Suprapubic skin (tissue), 4 donors: ENCODE results near the gene C6orf120. TPM values are rescaled to one million over a fixed set of nuclear protein-coding genes. Genes with fewer than 3 reads are reported as not detected.
A peak's percentile ranks its signal among the peaks of the same experiment; 100 is the strongest.

Experiments used
- DNase-seq, 2 donors: peaks; one replicate each; pipeline ENCODE4 v3.0.0-alpha.2; 2019; ENCODE audit warnings: low spot score in 2 of 2
- H3K27ac ChIP-seq: fragments of 200-600 bp; sonication (generic); one replicate; pipeline ENCODE4 v1.5.1; 2019
- H3K27me3 ChIP-seq: fragments of 200-600 bp; sonication (generic); one replicate; pipeline ENCODE4 v1.5.1; 2019
- H3K36me3 ChIP-seq: fragments of 200-600 bp; sonication (generic); one replicate; pipeline ENCODE4 v1.5.1; 2019
- H3K4me1 ChIP-seq: fragments of 200-600 bp; sonication (generic); one replicate; pipeline ENCODE4 v1.5.1; 2019
- H3K4me3 ChIP-seq: fragments of 200-600 bp; sonication (generic); one replicate; pipeline ENCODE4 v1.5.1; 2019; ENCODE audit warnings: mild to moderate bottlenecking
- H3K9me3 ChIP-seq: fragments of 200-600 bp; sonication (generic); one replicate; pipeline ENCODE4 v1.5.1; 2019
- EP300 ChIP-seq: sonication (generic); formaldehyde crosslinking; IDR thresholded peaks from one replicate; pipeline ENCODE4 v1.6.1; 2017; ENCODE audit warnings: antibody characterized with exemption
- POLR2A ChIP-seq, 2 donors: fragments of 450-650 bp; IDR thresholded peaks; one replicate each; pipeline ENCODE4 v1.6.1; 2017; ENCODE audit warnings: antibody characterized with exemption in 2 of 2, mild to moderate bottlenecking in 2 of 2, moderate library complexity in 2 of 2
- POLR2AphosphoS5 ChIP-seq, 3 donors: sonication (generic); formaldehyde crosslinking; IDR thresholded peaks; one replicate each; pipeline ENCODE4 v1.6.1; 2017; ENCODE audit warnings: antibody characterized with exemption in 3 of 3
- WGBS: methylation state at CpG from one replicate; pipeline ENCODE4 v1.1.5; 2018; 5-methylcytosine and 5-hydroxymethylcytosine counted together
- total RNA-seq, 4 donors: library from RNA; depleted of rRNA; stranded (reverse); fragments of >200 nt; gene quantifications; one replicate each; pipeline ENCODE4 v1.1.0, GENCODE V29; 2016
- TF ChIP-seq, protein P1 (sequence below), 2 donors: fragments of 200-600 bp in 1 of 2; fragments of 450-650 bp in 1 of 2; sonication (generic) in 1 of 2; IDR thresholded peaks; one replicate each; pipeline ENCODE4 v1.5.1; 2016 to 2019; ENCODE audit warnings: antibody characterized with exemption in 2 of 2, mild to moderate bottlenecking in 1 of 2, moderate library complexity in 1 of 2

C6orf120 gene
- 10 to 100 TPM; 19.4 to 23.1 (median 20.1) TPM for total RNA-seq

DNA sequence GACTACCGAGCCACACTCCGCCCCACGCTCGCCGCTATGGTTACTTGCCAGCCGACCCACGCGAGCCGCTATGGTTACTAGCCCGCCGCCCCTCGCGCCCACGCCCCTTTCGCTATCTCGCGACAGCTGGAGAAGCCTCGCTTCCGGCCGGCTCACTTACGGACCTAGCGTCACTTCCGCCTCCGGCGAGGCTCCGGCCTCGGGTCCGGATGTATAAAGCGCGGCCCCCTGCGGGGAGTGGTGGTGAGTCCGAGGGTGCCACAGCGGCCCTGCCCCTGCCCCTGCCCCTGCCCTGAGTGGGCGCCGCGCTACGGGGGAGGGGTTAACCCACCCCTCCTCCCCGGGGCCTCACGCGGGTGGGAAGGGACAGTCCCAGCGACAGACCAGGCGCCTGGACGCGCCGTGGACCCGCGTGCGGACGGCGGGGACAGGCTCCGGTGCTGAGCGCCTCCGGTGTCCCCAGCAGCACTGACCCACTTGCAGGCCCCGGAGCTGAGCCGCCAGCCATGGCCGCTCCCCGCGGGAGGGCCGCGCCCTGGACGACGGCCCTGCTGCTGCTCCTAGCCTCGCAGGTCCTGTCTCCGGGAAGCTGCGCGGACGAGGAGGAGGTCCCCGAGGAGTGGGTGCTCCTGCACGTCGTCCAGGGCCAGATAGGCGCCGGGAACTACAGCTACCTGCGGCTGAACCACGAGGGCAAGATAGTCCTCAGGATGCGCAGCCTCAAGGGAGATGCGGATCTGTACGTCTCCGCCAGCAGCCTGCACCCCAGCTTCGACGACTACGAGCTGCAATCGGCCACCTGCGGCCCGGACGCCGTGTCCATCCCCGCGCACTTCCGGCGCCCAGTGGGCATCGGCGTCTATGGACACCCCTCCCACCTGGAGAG is at the start of gene C6orf120, which contains the start of gene WDR27:
Gene C6orf120 (plus strand): TSS at position 173 of the 886 bp plus-strand sequence. CDS start 334 bp downstream, at position 507.
Gene WDR27 (minus strand): TSS at position 76 of the 886 bp plus-strand sequence. CDS start 13,024 bp downstream, outside the sequence.
- 0% methylated on average over 11 of the region's 92 CpGs for WGBS
- no peaks in the 10 kb centered on the region for H3K36me3 ChIP-seq
- H3K9me3 ChIP-seq, result no peaks in the 10 kb centered on the region
- TF ChIP-seq EP300 (no peak), POLR2AphosphoS5 (IDR thresholded peaks at IDR 0.05) (peak; percentile 86 to 96 (median 87)), POLR2A (IDR thresholded peaks at IDR 0.05) (peak; percentile 80 to 94)
- TF ChIP-seq, protein P1, sequence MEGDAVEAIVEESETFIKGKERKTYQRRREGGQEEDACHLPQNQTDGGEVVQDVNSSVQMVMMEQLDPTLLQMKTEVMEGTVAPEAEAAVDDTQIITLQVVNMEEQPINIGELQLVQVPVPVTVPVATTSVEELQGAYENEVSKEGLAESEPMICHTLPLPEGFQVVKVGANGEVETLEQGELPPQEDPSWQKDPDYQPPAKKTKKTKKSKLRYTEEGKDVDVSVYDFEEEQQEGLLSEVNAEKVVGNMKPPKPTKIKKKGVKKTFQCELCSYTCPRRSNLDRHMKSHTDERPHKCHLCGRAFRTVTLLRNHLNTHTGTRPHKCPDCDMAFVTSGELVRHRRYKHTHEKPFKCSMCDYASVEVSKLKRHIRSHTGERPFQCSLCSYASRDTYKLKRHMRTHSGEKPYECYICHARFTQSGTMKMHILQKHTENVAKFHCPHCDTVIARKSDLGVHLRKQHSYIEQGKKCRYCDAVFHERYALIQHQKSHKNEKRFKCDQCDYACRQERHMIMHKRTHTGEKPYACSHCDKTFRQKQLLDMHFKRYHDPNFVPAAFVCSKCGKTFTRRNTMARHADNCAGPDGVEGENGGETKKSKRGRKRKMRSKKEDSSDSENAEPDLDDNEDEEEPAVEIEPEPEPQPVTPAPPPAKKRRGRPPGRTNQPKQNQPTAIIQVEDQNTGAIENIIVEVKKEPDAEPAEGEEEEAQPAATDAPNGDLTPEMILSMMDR (IDR thresholded peaks at IDR 0.05), result no peak
- H3K27me3 ChIP-seq, result no peaks in the 10 kb centered on the region
- peak; percentile 98 for DNase-seq
- peak within 1 kb of the TSS; percentile 91 for H3K27ac ChIP-seq
- H3K4me3 ChIP-seq, result peak within 1 kb of the TSS; percentile 80
- peaks cover 46% of the 10 kb centered on the region for H3K4me1 ChIP-seq

DNA sequence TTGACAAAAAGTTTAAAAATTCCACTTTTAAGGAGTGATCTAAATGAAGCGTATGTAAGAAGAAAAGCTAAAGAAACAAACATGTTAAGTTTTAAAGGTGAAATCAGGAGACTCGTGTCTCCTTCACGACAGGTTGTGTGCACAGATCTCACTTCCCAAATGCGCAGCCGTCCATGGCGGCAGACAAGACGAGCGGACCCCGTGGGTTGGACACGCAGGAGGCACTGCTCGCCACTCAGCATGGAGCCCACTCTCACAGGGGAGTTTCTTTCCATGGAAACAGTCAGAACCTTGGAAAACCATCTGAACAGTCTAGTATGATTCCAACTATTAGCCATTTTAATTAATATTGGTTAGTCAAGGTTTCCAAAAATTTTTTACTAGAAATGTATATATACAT is 49.0 kb upstream of the C6orf120 start:
- Histone ChIP-seq H3K27ac (no peak overlapping the region), H3K4me3 (no peak overlapping the region), H3K27me3 (no peaks in the 10 kb centered on the region), H3K36me3 (peaks cover 15% of the 10 kb centered on the region), H3K4me1 (peaks cover 12% of the 10 kb centered on the region), H3K9me3 (no peaks in the 10 kb centered on the region)
- TF ChIP-seq, protein P1 (IDR thresholded peaks at IDR 0.05), result no peak
- no peak for TF ChIP-seq EP300
- no peak for TF ChIP-seq POLR2AphosphoS5 (IDR thresholded peaks at IDR 0.05)
- no peak for TF ChIP-seq POLR2A (IDR thresholded peaks at IDR 0.05)
- DNase-seq, result no peak
- 96% methylated on average over 11 of the region's 11 CpGs for WGBS

DNA sequence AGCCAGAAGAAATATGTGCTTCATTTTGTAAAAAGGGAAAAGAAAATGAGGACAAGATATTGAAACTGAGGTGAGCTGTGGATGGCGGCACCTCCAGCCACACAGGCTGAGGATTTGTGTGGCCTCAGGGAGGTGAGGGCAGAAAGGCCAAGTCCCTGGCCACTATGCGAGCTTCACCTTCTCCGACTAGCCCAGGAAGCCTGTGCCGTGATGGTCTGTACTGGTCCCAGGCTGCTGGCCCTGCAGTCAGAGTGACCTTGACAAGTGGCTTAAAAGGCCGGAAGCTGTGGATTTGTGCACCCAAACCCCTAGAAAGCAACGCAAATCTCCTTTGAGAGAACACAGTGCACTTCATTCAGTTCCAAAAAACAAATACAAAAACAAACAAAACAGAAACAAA is 48.2 kb upstream of the C6orf120 start:
- Histone ChIP-seq H3K9me3 (no peaks in the 10 kb centered on the region), H3K27me3 (no peaks in the 10 kb centered on the region), H3K4me1 (peaks cover 12% of the 10 kb centered on the region), H3K27ac (peak overlapping the region; percentile 87), H3K36me3 (peaks cover 11% of the 10 kb centered on the region), H3K4me3 (peak overlapping the region; percentile 52)
- DNase-seq, result no peak
- no peak for TF ChIP-seq POLR2AphosphoS5 (IDR thresholded peaks at IDR 0.05)
- TF ChIP-seq, protein P1 (IDR thresholded peaks at IDR 0.05), result no peak
- TF ChIP-seq EP300, result no peak
- TF ChIP-seq POLR2A (IDR thresholded peaks at IDR 0.05), result no peak
- WGBS, result 85% methylated on average over 6 of the region's 6 CpGs

DNA sequence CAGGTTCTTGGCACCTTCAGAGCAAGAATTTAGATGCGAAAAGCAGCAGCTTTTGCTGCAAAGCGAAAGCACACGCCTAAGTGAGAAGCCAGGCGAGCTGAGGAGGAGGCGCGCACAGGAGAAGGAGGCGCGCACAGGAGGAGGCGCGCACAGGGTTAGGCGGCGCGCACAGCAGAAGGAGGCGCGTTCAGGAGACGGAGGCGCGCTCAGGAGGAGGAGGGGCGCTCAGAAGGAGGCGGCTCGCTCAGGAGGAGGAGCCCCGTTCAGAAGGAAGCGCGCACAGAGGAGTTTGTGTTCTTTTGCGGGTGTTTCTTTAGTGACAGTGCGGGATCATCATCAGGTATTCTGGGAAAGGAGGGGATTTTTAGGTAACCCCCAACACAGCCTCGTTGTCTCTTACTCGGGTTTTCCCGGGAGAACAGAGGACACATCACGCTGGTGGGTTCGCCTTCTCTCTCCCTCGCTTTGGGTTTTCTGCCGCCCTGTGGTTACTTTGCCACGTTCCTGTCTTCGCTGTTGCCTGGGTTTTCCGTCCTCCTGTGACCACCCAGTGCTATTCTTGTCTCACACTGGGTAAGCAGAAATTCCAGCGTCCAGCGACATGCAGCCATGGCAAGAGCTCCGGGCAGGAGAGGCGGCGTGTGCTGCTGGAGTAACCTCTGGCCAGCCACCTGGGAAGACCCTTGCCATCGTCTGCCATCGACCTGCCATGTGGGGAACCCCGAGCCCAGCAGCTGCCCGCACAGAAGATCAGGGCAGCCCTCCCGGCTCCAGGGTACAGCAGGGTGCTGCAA is 47.1 kb upstream of the C6orf120 start:
- H3K27me3 ChIP-seq, result no peaks in the 10 kb centered on the region
- H3K9me3 ChIP-seq, result no peaks in the 10 kb centered on the region
- peak overlapping the region; percentile 52 for H3K4me3 ChIP-seq
- WGBS, result 58% methylated on average over 37 of the region's 46 CpGs
- peak overlapping the region; percentile 87 for H3K27ac ChIP-seq
- DNase-seq, result no peak
- H3K4me1 ChIP-seq, result peaks cover 12% of the 10 kb centered on the region
- H3K36me3 ChIP-seq, result peaks cover 18% of the 10 kb centered on the region
- TF ChIP-seq POLR2A (IDR thresholded peaks at IDR 0.05), result peak in 1 of 2 donors; percentile 14
- peak in 1 of 3 donors; percentile 10 for TF ChIP-seq POLR2AphosphoS5 (IDR thresholded peaks at IDR 0.05)
- no peak for TF ChIP-seq EP300
- TF ChIP-seq, protein P1 (IDR thresholded peaks at IDR 0.05), result no peak
